Measurements from ENCODE around the gene GPR152. TPM values are rescaled to one million over a fixed set of nuclear protein-coding genes. Genes with fewer than 3 reads are reported as not detected.

The GPR152 gene
- total RNA-seq, 1 experiment from 2014 or later = not detected

GRCh38 chr11:67492801-67493547 is 40.4 kb upstream of the GPR152 start:
- Histone ChIP-seq H3K4me2 (ENCODE audit: low read length) (no peak overlapping the region), H3K27me3 (ENCODE audit: insufficient read depth, low read length) (no peaks in the 10 kb centered on the region), H3K4me1 (ENCODE audit: control insufficient read depth in 1 of 2, insufficient read depth in 2 of 2, low read length in 2 of 2) (no peaks in the 10 kb centered on the region), H3K27ac (ENCODE audit: low read depth, low read length) (no peak overlapping the region), H3K4me3 (replicated peaks in 1 of 2; ENCODE audit: low read depth in 1 of 2, low read length in 2 of 2) (no peak overlapping the region), H4K20me1 (ENCODE audit: insufficient read depth) (no peaks in the 10 kb centered on the region), H3K9me3 (ENCODE audit: control insufficient read depth in 1 of 2, insufficient read depth in 1 of 2, low read depth in 1 of 2, low read length in 2 of 2) (no peaks in the 10 kb centered on the region), H2AFZ (ENCODE audit: low read depth, low read length, poor library complexity, severe bottlenecking) (no peak overlapping the region), H3K36me3 (ENCODE audit: control insufficient read depth in 1 of 2, insufficient read depth in 2 of 2, low read length in 2 of 2) (peaks cover 0 to 5% of the 10 kb centered on the region in 2 experiments; a peak in 2 of 4 replicates), H3K9ac (ENCODE audit: low read length) (no peak overlapping the region), H3K79me2 (ENCODE audit: insufficient read depth, low read length) (no peaks in the 10 kb centered on the region), H3K9me2 (ENCODE audit: insufficient read depth) (no peaks in the 10 kb centered on the region)
- BruUV-seq (replicated peaks) = no TSS peak
- TF ChIP-seq POLR2A (IDR thresholded peaks at IDR 0.05; ENCODE audit: borderline replicate concordance, extremely low read depth, insufficient read depth, insufficient read length) (no peak), SRF (IDR thresholded peaks at IDR 0.05; ENCODE audit: low read depth) (no peak), FOSL1 (IDR thresholded peaks at IDR 0.05; ENCODE audit: low read depth) (no peak), EGR1 (IDR thresholded peaks at IDR 0.05; ENCODE audit: low read depth) (no peak), CBX3 (IDR thresholded peaks at IDR 0.05; ENCODE audit: low read depth) (no peak), CEBPB (IDR thresholded peaks at IDR 0.05; ENCODE audit: low read depth) (no peak), EZH2phosphoT487 (IDR thresholded peaks at IDR 0.05; ENCODE audit: borderline replicate concordance) (no peak), CTCF (IDR thresholded peaks at IDR 0.05 in 2 of 3, conservative IDR thresholded peaks at IDR 0.05 in 1 of 3; ENCODE audit: borderline replicate concordance in 1 of 3, insufficient read depth in 1 of 3, low read depth in 2 of 3, low read length in 2 of 3) (no peak), SP1 (IDR thresholded peaks at IDR 0.05; ENCODE audit: low read depth) (no peak), POLR2AphosphoS5 (IDR thresholded peaks at IDR 0.05; ENCODE audit: low read depth, low read length) (no peak), ELF1 (IDR thresholded peaks at IDR 0.05; ENCODE audit: borderline replicate concordance, low read depth) (no peak), SIN3A (IDR thresholded peaks at IDR 0.05; ENCODE audit: low read depth) (no peak), JUND (IDR thresholded peaks at IDR 0.05) (no peak), ZFX (IDR thresholded peaks at IDR 0.05) (no peak)
- TF ChIP-seq, protein P1, sequence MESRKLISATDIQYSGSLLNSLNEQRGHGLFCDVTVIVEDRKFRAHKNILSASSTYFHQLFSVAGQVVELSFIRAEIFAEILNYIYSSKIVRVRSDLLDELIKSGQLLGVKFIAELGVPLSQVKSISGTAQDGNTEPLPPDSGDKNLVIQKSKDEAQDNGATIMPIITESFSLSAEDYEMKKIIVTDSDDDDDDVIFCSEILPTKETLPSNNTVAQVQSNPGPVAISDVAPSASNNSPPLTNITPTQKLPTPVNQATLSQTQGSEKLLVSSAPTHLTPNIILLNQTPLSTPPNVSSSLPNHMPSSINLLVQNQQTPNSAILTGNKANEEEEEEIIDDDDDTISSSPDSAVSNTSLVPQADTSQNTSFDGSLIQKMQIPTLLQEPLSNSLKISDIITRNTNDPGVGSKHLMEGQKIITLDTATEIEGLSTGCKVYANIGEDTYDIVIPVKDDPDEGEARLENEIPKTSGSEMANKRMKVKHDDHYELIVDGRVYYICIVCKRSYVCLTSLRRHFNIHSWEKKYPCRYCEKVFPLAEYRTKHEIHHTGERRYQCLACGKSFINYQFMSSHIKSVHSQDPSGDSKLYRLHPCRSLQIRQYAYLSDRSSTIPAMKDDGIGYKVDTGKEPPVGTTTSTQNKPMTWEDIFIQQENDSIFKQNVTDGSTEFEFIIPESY (IDR thresholded peaks at IDR 0.05; ENCODE audit: extremely low read depth, insufficient replicate concordance, low read length) = no peak
- TF ChIP-seq, protein P2, sequence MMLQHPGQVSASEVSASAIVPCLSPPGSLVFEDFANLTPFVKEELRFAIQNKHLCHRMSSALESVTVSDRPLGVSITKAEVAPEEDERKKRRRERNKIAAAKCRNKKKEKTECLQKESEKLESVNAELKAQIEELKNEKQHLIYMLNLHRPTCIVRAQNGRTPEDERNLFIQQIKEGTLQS (IDR thresholded peaks at IDR 0.05) = no peak
- TF ChIP-seq, protein P3, sequence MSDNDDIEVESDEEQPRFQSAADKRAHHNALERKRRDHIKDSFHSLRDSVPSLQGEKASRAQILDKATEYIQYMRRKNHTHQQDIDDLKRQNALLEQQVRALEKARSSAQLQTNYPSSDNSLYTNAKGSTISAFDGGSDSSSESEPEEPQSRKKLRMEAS (IDR thresholded peaks at IDR 0.05) = no peak
- ChIA-PET POLR2A (no interaction called here), RAD21 (ENCODE audit: low non-redundant PET in 1 of 2, low total read pairs in 2 of 2, uncharacterized antibody in 2 of 2, unreplicated experiment in 2 of 2) (no interaction called here), CTCF (no interaction called here)
- intact Hi-C loops (cut with micrococcal nuclease) = no loop called here
- peak; percentile 70 for ATAC-seq
- no peak for DNase-seq (ENCODE audit: low read depth, low spot score)

Measured in HCT116 (cell line).